ELR (cell line): ENCODE results near the gene LRRC7.

ENCODE experiments used
- DNase-seq: peaks from one replicate; pipeline ENCODE4 v3.0.0-alpha.2; 2015; ENCODE audit warnings: low read depth

Gene LRRC7

GRCh38 chr1:69589799-69590198, 22.1 kb downstream of the LRRC7 start:
- no peak for DNase-seq

- DNase-seq = no peak
Observed at GRCh38 chr1:69592341-69592740, 24.6 kb downstream of the LRRC7 start.

GRCh38 chr1:69595486-69595885, 27.8 kb downstream of the LRRC7 start:
- no peak for DNase-seq

GRCh38 chr1:69611316-69611715, 43.6 kb downstream of the LRRC7 start:
- DNase-seq = no peak

GRCh38 chr1:69613414-69613813, 45.7 kb downstream of the LRRC7 start:
- DNase-seq = peak; percentile 6

GRCh38 chr1:69638673-69639072, 71.0 kb downstream of the LRRC7 start:
- DNase-seq = no peak

GRCh38 chr1:69639159-69639558, 71.4 kb downstream of the LRRC7 start:
- DNase-seq = no peak

- DNase-seq = no peak
Observed at GRCh38 chr1:69643266-69643665, 75.5 kb downstream of the LRRC7 start.

- DNase-seq = no peak
Observed at GRCh38 chr1:69645477-69645876, 77.8 kb downstream of the LRRC7 start.

GRCh38 chr1:69648486-69648885, 80.8 kb downstream of the LRRC7 start:
- peak; percentile 5 for DNase-seq

GRCh38 chr1:69649383-69649990, 81.8 kb downstream of the LRRC7 start:
- no peak for DNase-seq

GRCh38 chr1:69650779-69651178, 83.1 kb downstream of the LRRC7 start:
- DNase-seq = no peak

GRCh38 chr1:69651656-69652055, 83.9 kb downstream of the LRRC7 start:
- no peak for DNase-seq

- DNase-seq = no peak
Observed at GRCh38 chr1:69657971-69658370, 90.2 kb downstream of the LRRC7 start.

GRCh38 chr1:69661686-69662085, 94.0 kb downstream of the LRRC7 start:
- DNase-seq = no peak

GRCh38 chr1:69662321-69662720, 94.6 kb downstream of the LRRC7 start:
- DNase-seq = no peak

- DNase-seq = peak; percentile 47
Observed at GRCh38 chr1:69671363-69672010, 103.8 kb downstream of the LRRC7 start.

GRCh38 chr1:69673321-69673720, 105.6 kb downstream of the LRRC7 start:
- no peak for DNase-seq

GRCh38 chr1:69679965-69680364, 112.2 kb downstream of the LRRC7 start:
- no peak for DNase-seq

GRCh38 chr1:69686367-69686984, 118.8 kb downstream of the LRRC7 start:
- DNase-seq = no peak

- no peak for DNase-seq
Observed at GRCh38 chr1:69688193-69688592, 120.5 kb downstream of the LRRC7 start.

- DNase-seq = no peak
Observed at GRCh38 chr1:69691179-69691578, 123.5 kb downstream of the LRRC7 start.

- DNase-seq = no peak
Observed at GRCh38 chr1:69693921-69694675, 126.4 kb downstream of the LRRC7 start.
